GM18907 (cell line): ENCODE data around the gene CX3CR1.

Experiments used
- ATAC-seq: cut with Tn5 transposase; IDR thresholded peaks from one replicate; pipeline ENCODE4 v1.9.1; 2021; ENCODE audit warnings: mild to moderate bottlenecking, moderate library complexity; ENCODE audit not compliant: unreplicated experiment

CX3CR1 gene

DNA sequence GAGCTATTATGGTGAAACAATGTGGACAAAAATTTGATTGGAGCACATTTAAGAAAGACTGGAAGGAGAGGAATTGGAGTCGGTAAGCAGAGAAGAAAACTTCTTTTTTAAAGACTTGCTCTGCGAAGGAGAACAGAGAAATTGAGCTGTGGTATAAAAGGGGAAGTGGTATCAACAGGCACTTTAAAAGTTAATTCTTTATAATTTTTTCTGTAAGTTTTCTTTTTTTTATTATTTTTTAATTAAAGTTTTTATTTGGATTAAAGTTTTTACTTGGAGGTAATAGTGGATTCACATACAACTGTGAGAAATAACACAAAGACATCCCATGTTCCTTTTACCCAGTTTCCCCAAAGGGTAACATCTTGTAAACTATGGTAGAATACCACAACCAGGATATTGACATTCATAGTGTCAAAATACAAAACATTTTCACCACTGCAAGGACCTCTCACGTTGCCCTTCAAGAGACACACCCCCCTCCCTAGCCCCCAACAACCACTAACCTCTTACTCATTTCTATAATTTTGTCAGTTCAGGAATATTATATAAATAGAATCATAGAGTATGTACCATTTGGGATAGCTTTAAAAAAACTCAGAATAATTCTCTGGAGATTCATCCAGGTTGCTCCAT lies 53.6 kb downstream of the CX3CR1 start:
- ATAC-seq, result peak; percentile 71

DNA sequence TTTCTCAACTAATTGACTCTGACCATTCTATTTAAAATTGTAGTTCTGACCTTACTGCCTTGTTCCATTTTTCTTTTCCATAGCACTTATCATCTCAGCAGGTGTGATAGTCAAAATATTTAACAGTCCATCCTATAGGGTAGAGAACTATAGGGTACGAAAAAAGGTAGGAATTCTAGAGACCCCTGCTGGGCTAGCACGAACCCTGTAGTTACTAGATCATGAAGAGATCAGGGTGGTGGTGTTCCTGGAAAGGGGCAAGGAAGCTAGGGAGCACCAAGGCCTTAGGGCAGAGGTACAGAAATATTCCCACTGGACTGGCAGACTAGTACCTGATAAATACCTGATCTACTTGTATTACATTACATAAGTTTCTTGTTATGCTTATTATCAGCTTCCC lies 55.5 kb downstream of the CX3CR1 start:
- ATAC-seq, result no peak

DNA sequence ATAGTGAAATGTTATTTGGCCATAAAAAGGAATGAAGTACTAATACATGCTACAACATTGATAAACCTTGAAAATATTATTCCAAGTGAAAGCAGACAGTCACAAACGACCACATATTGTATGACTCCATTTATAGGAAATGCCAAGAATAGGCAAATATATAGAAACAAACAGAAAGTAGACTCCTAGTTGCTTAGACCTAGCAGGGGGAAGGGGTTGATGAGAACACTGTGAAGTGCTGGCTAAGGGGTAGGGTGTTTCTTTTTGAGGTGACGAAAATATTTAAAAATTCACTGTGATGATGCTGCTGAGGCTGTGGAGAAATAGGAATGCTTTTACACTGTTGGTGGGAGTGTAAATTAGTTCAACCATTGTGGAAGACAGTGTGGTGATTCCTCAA lies 56.9 kb downstream of the CX3CR1 start:
- ATAC-seq, result no peak

DNA sequence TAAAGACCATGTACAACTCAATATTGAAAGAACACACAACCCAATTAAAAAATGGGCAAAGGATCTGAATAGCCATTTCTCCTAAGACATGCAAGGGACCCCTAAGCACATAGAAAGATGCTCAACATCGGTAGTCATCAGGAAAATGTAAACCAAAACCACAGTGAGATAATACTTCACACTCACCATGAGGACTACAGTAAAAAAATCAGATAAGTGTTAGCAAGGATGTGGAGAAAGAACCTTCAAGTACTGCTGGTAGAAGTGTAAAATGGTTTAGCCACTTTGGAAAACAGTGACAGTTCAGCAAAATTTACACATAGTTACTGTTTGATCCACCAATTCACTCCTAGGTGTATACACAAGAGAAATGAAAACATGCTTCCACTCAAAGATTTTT lies 57.4 kb downstream of the CX3CR1 start:
- ATAC-seq, result no peak

DNA sequence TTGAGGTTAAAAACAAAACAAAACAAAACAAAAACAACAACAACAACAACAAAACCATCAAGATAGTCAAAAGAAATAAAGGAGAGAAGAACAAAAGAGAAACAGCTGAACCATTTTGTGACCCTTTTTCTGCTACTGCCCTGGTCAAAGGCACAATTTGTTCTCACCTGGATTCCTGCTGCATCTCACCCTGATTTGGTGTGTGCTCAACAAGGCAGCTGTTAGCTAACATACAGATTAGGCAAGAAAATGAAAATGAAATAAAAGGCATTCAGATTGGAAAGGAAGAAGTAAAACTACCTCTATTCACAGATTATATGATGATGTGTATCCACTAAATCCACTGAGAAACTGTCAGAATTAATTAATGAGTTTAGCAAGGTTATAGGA lies 58.7 kb downstream of the CX3CR1 start:
- no peak for ATAC-seq

DNA sequence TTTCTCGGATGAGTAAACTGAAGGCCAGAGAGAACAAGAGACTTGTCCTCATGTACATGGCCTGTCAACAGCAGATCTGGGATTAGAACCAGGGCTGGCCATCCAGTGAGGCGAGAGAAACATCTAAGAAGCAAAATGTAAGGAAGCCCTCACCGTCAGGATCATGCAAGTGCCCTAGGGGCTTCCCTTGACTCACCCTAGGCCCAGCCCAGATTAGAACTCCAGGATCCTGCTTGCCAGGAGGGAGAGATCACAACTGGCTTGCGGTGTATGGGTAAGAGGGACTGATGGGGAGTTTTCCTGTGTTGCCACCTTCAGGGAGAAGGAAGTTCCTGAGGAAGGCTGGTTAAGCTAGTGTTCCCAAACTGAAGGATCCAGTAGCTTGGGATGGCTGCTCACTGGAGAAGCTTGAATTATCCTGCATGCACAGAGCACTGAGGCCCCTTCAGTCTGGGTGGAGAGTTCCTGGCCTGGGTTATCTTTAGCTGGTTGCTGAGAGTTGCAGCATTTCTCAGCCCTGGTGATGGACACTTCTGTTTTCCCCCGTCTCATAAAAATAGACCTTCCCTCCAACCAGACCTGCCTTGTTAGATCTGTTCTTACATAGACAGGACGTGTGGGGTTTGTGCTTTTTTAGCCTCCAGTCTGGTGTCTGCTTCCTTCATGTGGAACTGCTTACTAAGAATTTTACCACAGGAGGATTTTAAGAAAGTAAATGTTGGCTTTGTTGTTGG lies 59.3 kb downstream of the CX3CR1 start:
- no peak for ATAC-seq

DNA sequence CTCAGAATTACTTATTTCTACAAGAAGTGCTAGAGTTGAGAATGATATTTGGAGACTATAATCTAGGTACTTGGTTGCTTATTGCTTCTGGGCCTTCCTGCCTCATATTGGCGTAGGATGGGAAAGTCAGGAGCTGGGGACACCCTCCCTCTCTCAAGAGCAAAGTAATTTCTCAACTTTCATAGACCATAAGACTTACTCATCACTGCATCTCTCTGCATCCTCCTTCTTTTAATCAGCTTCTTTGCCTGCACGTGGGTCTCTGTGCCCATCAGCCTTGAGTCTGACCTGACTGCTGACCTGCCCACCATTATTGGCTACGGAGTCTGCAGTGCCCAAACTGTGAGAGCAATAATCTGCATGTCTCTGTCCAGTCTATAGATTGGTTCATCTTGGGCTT lies 60.1 kb downstream of the CX3CR1 start:
- ATAC-seq, result no peak

DNA sequence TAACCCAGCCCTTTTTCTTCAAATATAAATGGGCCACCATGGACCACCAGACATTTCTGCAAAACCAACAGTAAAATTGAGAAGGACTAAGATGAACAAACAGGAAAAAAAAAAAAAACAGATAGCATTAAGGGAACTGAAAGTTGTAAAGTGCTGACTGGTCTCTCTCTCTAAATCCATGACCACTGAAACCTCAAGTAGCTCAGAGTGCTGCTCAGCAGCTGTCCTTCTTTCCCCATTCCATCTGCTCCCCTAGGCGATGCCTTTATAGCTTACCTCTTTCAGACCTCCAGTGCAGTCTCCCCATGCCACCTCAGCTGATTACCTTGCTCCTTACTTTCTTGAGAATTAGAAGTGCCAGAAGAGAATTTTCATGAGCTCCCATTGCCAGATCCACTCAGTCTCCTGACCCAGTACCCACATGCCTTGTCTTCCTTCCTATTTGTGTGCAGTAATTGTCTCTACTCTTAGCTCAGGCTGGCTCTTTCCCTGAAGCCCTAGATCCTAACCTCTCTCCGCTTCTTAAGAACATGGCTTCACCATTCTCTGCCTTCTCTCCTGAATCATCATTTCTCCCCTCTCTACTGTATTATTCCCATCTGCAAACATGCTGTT lies 63.6 kb downstream of the CX3CR1 start:
- peak; percentile 96 for ATAC-seq

DNA sequence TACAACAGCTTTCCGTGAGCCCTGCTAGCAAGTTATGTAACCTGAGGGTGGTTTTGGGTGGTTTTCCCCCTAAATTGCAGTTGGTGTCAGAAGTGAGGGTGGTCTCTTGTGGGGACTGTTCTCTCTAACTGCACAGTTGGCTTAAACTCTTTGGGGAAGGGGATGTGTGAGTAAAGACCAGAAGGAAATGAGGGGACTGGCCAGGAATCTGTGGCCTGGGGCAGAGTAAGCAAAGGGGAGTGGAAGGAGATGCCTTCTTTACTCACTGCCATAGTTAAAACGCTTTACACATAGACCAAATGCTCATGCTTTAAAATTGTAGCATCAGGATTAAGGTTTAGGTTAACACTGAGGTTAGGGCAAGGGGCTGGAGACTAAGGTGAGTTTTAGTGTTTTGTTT lies 66.2 kb downstream of the CX3CR1 start:
- no peak for ATAC-seq
